SW480 (cell line): Measurements from ENCODE around the gene EEFSEC.

ENCODE experiments used
- DNase-seq: peaks from one replicate; pipeline ENCODE4 v3.0.0-alpha.2; 2016; ENCODE audit warnings: low spot score

EEFSEC gene

DNA sequence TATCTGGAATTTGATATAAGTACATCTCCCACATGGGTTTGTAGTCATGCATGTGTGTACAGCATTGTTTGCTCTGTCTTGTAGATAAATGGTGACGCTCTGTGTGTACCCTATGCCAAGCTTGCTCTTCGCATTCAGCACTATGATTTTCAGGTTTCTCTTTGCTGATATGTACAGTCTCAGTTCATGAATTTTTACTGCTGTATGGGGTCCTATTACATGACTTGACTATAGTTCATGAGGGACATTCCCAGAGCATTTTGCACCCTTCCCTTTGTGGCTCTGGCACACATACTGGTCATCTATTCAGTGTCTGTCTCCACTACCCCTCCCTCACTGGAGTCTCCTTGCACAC lies 132.7 kb downstream of the EEFSEC start:
- no peak for DNase-seq

DNA sequence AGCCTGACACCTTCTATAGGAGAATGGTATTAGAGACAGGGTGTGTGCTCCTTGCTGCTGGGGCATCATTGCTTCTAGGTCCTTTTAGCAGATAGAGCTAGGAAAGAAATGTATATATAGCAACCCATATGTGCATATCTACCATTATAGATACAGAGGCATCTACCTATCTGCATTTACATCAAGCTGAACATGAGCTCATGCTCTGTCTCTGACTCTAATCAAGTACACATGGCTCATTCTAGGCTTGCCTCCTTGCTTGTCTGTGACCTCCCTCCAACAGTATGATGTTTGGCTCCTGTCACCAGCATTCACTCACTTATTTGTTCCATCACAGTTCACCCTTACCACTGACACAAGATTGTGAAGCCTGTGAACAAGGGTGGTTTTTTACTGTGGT lies 133.4 kb downstream of the EEFSEC start:
- no peak for DNase-seq

DNA sequence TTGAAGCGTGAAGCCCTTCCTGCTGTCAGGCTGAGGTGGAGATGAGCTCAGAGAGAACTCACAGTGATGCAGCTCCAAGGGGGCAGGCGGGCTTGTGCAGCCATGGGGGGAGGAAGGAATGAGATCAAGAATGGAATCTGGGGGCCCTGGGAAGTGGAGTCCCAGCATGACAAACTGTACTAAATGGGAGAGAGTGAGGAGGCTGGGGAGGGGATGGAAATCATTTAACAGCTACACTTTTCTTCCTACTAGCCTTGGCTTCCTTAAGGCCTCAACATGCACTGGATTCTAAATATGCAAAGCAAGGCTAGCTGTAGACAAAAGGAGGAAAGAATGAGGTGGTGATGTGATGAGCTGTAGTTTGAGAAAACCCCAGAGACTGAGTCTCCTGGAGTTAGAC lies 133.9 kb downstream of the EEFSEC start:
- DNase-seq: no peak

DNA sequence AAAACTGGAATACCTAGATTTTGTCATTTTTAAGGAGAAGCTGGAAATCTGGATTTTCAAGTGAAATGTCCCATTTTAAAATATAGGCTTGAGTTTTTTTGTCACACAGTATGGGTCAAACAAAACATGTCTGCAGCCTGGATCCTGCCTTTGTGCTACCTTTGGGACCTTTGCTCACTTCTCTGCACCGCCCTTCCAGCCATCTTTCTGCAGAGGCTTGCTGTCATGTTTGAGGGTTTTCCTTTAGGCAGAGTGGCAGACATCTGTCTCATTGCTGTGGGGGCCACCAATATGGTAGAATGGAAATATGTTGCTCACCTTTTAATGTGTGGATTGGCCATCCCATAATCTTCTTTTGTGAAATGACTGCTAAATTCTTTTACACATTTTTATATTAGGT lies 136.3 kb downstream of the EEFSEC start:
- no peak for DNase-seq

DNA sequence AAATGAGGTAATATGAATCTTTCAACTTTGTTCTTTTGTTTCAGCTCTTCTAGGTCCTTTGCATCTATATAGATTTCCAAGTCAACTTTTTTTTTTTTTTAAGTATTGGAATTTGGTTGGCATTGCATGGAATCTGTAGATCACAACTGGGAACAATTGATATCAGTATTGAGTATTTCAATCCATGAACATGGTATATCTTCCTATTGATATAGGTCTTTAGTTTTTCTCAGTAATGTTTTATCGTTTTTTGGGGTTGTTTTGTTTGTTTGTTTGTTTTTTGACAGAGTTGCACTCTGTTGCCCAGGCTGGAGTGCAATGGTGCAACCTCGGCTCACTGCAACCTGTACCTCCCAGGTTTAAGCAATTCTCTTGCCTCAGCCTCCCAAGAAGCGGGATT lies 137.2 kb downstream of the EEFSEC start:
- DNase-seq: no peak

DNA sequence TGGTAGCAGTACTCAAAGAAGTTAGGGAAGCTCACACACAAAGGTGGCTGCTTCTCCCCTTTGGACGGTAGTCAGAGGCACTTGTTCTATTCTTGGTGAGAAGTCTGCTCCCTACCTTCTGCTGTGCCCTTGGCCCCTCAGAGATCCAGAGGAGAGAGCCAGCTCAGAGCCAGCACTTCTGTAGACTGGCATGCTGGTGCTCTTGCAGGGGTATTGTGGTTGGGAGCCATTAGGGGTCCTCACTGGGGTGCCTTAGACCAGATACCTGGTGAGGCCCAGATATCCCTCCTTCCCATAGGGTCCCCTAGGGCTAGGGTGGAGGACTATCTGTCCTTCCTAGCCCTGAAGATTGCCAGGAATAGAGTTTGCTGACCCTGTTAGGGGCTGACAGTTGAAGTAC lies 140.6 kb downstream of the EEFSEC start:
- DNase-seq: no peak

DNA sequence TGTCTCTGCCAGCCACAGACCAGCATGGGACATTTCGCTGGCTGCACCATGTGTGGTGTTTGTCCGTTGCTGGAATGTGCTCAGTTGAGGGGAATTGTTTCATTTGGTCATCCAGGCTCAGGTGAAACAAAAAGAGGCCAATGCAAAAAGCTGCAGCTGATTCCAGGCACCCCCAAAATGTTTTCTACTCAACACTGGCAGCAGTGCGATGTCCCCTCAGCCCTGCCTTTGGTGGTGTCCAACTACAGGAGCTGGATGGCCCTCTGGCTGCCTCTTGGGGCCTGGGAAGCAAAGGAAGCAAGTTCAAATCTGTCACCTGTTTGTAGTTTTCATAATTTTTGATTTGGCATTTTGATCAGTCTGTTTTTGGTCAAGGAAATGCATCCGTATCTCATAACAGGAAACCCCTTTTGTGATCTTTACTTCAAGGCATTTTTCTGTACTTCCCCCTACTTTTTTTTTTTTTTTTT lies 141.8 kb downstream of the EEFSEC start:
- no peak for DNase-seq

DNA sequence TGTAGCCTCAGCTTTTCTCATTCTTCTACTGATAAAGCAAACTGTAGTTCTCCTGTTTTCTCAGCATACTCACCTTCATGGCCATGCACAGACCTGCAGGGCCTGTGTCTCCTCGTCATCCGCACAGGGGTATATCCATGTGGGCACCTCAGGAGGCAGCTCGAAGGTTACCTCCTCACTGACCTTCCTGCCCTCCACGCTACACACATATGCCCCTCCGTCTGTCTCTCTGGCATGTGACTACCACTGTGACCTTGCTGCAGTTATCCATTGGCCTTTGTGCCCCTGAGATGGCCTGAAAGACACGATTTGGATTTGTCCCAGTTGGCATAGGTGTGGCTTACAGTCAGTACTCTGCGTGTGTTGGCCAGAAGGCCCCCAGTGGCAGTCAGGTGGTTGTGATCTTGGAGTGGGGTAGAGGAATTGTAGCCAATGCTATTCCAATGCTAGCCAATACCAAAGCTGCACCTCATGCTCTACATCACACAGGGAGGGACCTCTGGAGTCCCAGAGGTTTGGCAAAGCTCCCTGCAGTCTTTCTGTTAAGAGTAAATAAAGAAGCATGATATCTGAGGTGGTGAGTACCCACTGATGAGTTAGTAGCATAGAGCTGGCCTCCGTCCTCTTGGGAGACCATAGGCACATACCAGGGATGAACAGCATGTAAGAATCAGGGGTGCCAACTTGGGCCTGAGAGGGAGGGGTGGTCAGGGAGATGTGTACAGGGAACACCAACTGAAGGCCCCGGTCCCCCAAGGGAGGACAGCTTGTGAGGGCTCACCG lies 143.4 kb downstream of the EEFSEC start:
- DNase-seq: no peak

DNA sequence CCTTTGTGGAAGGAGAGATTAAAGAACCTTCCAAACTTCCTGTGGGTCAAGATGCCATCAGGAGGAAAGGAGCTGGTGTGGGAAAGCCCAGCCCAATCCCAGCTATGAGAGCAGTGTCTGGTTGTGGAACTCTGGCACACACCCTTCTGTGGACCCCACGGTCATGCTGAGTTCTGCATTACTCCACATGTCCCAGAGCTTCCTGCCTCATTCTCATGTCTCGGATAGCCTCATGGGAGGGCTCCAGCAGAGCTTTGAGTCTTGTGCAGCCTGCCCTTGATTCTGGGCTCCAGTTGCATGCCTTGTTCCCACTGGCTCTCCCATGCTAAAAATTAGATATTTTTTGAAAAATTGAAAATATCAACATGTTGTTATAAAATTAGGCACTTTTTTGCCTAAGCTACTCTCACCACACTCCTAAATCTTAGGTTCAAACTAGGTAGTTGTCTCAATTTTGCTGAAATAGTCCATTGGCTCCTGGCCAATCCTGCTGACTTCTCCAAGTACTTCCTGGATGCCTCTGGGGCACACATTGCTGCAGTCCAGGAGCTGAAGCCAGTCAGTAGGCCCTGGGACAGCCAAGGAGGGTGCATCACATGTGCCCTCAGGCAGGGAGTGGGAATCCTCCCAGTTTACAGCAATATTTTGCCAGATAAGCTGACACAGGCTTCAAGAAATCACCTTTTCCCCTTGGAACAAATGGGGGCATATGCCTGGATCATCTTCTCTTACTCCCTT lies 144.3 kb downstream of the EEFSEC start:
- DNase-seq: no peak

DNA sequence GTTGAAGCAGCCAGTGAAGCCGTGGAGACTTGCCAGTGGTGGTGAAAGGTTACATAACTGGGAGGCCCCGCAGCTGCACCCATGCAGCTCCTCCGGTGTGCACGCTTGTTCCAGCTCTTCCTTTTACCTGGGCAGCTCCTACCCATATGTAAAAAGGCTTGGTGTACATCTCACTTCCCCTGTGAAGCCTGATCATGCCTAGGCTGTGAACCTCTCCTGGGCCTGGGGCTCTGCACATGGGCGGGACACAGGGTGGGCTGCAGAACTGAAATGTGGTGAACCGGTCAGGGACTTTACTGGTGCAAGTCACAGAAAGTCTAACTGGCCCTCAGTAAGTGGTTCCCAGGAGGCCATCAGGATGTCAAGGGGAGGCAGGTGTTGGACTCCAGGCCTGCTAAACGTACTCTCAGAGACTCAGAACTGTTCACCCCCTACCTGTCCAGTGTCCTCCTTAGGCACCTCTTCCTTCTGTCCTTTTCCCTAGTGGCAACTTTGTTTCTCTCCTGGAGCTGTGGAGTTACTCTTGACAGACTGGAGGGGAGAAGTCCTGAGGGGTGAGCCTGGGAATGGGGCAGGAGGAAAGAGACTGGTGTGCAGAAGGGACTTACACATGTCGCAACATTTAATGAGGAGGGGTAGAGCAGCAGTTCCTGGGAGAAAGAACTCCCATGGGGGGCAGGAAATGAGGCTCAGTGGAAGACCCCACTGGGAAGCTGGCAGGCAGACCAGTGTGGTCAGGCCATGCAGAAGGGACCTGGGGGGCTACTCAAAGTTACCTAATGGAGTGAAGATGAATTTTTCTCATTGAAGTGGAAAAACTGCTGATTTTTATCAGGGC lies 148.1 kb downstream of the EEFSEC start:
- no peak for DNase-seq

DNA sequence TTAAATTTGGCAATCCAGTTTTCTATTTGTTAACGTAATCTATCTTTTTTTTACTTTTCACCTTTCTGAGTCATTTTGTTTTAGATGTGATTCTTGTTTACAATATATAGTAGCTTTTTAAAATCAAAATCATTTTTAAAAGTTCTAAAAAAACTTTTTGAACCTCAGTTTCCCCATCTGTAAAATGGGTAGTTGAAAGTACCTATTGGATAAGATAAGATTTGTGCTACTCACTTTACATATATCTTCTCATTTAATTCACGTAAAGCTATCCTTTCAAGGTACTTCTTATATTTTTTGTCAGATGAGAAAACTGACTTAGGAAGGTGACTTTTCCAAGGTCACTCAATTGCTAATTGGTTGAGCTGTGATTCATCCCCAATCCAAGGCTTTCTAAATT lies 153.2 kb downstream of the EEFSEC start:
- no peak for DNase-seq

DNA sequence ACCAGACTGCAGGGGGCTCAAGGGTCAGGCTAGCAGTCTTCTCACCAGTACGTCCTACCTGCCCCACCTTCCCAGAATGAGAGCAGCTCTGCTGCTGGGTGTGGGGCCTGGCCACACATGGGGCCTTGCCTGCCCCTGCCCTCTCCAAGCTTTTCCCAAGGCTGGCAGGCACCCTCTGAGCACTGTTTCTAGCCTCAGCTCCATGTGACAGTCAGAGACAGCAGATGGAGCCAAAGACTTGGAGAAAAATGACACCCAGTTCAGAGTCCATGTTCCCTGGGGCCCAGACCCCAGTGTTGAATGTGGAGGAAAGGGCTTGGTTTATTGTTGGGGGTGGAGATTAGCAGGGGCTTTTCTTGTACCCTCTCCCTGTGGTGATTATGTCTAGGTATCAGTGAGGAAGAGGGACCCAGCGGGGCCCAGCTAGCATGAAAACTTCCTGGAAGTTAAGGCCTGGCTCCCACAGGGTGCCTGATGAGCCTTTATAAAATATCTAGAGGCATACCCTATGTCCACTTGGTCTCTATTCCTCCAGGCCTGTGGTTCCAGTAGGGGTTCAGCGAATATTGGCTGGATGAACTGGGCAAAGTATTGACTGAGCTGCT lies 153.8 kb downstream of the EEFSEC start:
- no peak for DNase-seq

DNA sequence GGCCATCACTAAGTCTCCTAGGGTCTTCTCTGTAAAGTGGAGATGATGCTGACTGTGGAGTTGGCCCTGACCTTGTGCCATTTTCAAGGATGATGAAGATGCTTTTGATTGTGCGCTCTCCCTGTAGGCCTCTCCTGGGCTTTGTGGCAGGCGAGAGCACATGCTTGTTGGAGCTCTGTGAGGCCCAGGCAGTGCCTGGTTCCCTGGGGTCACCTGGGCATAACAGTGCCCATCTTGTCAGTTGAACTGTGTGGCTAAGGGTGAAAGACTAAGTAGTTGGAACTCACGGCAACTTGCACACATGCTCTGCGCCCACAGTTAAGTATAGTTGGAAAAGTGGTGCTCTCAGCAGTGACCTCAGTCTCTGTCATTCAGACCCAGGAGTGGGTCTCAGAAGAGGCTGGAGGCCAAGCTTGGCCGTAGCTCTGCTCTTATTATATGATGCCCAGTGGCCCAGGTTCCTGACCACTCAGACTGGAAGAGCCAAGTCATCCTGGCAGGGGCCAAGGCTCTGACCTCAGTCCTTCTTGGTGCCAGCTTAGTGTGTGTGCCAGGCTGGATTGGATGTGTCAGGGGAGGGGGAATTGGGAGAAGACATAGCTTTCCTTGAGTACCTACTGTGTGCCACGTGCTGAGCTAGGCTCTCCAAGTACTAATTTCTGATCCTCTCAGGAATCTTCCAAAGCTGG lies 154.6 kb downstream of the EEFSEC start:
- DNase-seq: no peak

DNA sequence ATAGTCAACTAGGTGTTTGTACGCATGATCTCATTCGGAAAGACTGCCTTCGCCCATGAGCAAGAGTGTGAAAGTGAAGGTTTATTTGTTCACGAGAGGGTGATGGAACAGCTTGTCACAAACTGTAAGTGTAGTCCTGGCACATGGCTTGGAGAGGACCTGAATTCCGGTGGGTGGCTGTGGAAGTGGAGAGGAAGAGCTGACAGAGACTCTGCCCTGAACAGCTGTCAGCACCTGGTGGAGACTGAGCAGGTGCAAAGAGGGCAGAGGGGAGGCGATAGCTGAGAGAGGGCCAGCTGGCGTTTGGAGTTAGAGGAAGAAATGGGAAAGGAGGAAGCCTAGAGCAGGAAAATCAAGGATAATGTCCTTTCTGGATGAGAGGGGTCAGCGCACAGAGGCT lies 155.7 kb downstream of the EEFSEC start:
- no peak for DNase-seq

DNA sequence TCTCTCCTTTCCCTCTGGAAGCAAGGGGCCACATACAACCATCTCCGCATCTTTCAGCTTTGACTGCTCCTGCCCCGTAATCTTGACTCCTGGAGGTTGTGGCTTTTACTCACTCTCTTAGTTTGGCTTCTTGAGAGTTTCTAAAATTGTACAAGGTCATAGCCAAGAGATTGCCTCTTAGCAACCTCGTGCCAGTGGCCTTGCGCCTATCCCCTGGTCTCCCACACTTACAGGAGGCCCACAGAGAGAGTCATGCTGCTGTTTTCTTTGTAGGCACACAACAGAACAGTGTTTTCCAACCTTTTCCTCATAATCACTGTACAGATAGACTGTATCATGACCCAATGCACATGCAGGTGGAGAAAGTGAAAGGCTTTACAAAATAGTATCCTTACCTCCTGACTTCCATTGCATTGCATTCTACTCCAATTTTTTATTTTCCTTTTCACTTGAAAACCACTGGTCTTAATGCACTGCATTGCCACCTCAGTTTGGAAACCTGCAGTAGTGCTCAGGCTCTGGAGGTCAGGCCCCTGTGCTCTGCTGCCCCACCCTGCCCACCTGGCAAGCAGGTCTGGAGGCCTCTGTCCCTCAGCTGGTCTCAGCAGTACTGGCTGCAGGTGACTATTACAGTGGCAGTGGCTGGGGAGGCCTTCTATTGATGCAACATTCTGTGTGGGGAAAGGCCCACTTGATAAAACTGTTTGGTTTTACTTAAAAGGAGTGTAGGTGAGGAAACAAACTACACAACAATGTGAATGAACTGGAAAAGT lies 157.2 kb downstream of the EEFSEC start:
- no peak for DNase-seq

DNA sequence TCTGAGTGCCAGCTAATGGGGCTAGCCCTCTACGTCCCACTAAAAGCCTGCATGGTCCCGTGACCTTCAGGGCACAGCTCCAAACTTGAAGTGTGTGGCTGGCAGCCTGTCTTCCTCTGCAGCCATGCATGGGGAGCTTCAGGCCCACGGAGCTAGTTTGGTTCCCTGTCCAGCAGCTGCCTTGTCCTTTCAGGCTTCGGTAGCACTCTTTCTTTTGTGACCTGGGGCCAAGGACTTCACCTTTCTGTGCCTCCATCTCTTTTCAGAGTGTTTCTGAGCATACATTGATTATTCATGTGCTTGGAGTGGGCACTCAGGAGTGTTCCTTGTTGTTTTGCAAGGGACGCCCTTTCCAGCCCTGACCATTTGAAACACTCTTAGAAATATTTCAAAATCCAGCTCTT lies 158.2 kb downstream of the EEFSEC start:
- no peak for DNase-seq

DNA sequence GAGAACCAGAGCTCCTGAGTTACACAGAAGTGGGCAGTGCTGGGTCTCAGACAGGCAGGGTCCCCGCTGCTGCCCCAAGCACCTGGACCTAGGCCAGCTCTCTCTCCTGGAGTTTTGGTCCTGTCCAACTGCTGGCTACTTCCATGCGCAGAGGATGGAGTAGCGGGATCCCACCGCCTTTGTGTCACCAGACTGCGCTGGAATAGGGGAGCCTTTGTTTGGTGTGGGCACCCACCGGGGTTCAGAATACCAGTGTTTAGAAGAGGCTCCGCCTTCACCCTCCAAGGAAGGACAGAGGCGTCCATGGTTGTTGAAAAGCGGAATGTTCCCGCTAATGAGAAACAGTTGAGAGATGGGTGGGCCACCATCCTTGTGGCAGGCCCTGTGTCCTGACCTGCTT lies 159.0 kb downstream of the EEFSEC start:
- DNase-seq: no peak

DNA sequence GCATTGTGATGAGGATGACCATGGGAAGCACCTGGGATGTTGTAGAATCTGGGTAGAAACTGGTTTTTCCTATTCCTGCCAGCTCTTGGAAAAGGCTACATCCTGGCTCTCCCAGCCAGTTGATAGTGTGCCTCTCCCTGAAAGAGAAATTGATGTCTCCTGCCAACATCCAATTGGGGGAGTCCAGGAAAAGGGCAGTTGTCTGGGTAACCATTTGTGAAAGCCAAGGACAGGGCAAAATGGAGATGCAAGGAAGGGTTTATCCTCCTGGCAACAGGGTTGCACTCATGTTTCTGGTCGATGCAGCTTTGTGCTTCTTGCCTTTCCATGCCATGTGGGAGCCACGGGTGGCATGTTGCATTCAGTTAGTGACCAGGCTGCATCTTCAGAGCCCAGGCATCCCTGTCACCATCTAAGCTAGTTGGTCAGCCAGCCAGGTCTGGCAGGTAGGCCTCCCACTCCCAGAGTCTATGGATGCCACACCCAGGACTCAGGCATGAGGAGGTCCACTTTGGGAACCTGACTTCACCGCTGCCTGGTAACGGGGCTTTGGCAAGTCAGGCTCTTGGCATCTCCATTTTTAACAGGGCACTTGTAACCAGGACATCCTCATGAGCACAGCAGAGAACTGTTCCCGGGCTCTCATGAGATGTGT lies 159.9 kb downstream of the EEFSEC start:
- DNase-seq: no peak

DNA sequence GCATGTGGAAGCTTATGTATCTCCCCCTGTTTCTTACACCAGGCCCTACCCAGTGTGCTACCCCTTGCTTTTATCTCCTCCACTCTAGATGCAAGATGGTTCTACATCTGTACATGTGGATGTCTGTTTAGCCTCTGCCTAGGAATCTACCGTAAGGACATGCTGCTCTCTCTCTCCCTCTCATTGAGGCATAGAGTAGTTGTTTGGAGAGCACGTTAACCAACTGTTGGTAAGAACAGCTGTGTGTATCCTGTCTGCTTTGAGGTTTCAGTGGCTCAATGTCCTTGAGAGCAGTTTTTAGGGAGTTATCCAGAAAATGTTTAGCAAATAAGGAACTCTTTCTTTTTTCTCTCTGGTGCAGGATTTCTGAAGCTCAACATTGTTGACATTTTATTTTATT lies 160.7 kb downstream of the EEFSEC start:
- no peak for DNase-seq

DNA sequence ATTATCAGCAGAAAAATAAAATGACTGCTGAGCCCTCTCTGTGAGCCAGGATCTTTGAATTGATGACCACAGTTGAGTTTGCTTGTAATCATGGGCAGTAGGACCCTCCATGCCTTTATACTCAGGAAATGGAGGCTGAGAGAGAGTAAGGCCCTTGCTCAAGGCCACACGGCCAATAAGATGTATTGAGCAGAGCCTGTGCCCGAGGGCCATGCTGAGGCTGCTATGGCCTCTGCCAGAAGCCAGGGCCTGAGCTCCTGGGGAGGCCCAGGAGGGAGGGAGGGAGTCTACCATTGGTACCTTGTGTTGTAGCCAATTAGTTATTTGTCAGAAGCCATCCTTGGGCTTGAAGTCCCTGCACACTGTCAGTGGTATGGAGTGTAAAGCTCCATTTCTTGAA lies 162.0 kb downstream of the EEFSEC start:
- no peak for DNase-seq
